ENCODE measurements around the gene TRIM24. TPM values are rescaled to one million over a fixed set of nuclear protein-coding genes. Genes with fewer than 3 reads are reported as not detected.
A peak's percentile ranks its signal among the peaks of the same experiment; 100 is the strongest.
"Not testable (repeated sequence)": the region's sequence is repeated elsewhere in the genome, so short reads cannot be mapped to it uniquely, and the experiment has no call there.

The TRIM24 gene
- total and polyA plus RNA-seq, 10 of the 15 experiments (the other 5 are each of a cell fraction or from before 2014, with no cell fraction given), result 4.6 to 23.5 (median 13.6) TPM

GRCh38 chr7:138460176-138460648, at the start of gene TRIM24 (continued):
- TF ChIP-seq NKRF (conservative IDR thresholded peaks at IDR 0.05), result peak; percentile 86

GRCh38 chr7:138412077-138412476, 48.0 kb upstream of the TRIM24 start:
- CTCF ChIA-PET; H3K27ac ChIP-seq (ENCODE audit: control insufficient read depth, insufficient read depth); H3K9me3 ChIP-seq (replicated peaks; ENCODE audit: control insufficient read depth, insufficient read depth, low read length); H4K20me1 ChIP-seq (ENCODE audit: control insufficient read depth, insufficient read depth); BruUV-seq (replicated peaks); H3K4me1 ChIP-seq (ENCODE audit: control insufficient read depth, insufficient read depth, low read length); DNase-seq (ENCODE audit: low read depth, low spot score); H3K4me2 ChIP-seq (ENCODE audit: control insufficient read depth, insufficient read depth); H3K4me3 ChIP-seq; H2AFZ ChIP-seq (ENCODE audit: control insufficient read depth, low read depth, low read length); in situ Hi-C loops (cut with MboI); RAD21 ChIA-PET (ENCODE audit: unreplicated experiment); FAIRE-seq; H3K36me3 ChIP-seq (ENCODE audit: control insufficient read depth in 2 of 2, insufficient read depth in 2 of 2, low read length in 1 of 2); H3K79me2 ChIP-seq (ENCODE audit: control insufficient read depth, insufficient read depth, low read length); H3K9ac ChIP-seq (ENCODE audit: control insufficient read depth, insufficient read depth, low read length); ATAC-seq; intact Hi-C loops (cut with micrococcal nuclease; ENCODE audit: unreplicated experiment); H3K27me3 ChIP-seq (replicated peaks in 1 of 2; ENCODE audit: control insufficient read depth in 2 of 2, insufficient read depth in 2 of 2, low read length in 1 of 2); POLR2A ChIA-PET: not testable (repeated sequence)
- WGBS (ENCODE audit: insufficient coverage, insufficient replicate concordance, low lambda C conversion rate, missing lambda C conversion rate), result 6% methylated on average over 3 of the region's 3 CpGs
- SMC1A ChIA-PET (ENCODE audit: uncharacterized antibody, unreplicated experiment), result interaction anchor here (1.4 kb wide), 1 partner anchor 14 kb away, joined by 3 read pairs; no protein-coding TSS in a partner anchor

- CTCF ChIA-PET; H3K9ac ChIP-seq (ENCODE audit: control insufficient read depth, insufficient read depth, low read length); POLR2A ChIA-PET; H3K4me1 ChIP-seq (ENCODE audit: control insufficient read depth, insufficient read depth, low read length); in situ Hi-C loops (cut with MboI); H4K20me1 ChIP-seq (ENCODE audit: control insufficient read depth, insufficient read depth); H3K27ac ChIP-seq (ENCODE audit: control insufficient read depth, insufficient read depth); H3K27me3 ChIP-seq (replicated peaks in 1 of 2; ENCODE audit: control insufficient read depth in 2 of 2, insufficient read depth in 2 of 2, low read length in 1 of 2); BruUV-seq (replicated peaks); H2AFZ ChIP-seq (ENCODE audit: control insufficient read depth, low read depth, low read length); H3K4me2 ChIP-seq (ENCODE audit: control insufficient read depth, insufficient read depth); H3K9me3 ChIP-seq (replicated peaks; ENCODE audit: control insufficient read depth, insufficient read depth, low read length); H3K4me3 ChIP-seq; DNase-seq (ENCODE audit: low read depth, low spot score); FAIRE-seq; H3K79me2 ChIP-seq (ENCODE audit: control insufficient read depth, insufficient read depth, low read length); H3K36me3 ChIP-seq (ENCODE audit: control insufficient read depth in 2 of 2, insufficient read depth in 2 of 2, low read length in 1 of 2); ATAC-seq; intact Hi-C loops (cut with micrococcal nuclease; ENCODE audit: unreplicated experiment): not testable (repeated sequence)
- WGBS (ENCODE audit: insufficient coverage, insufficient replicate concordance, low lambda C conversion rate, missing lambda C conversion rate), result 87% methylated on average over 6 of the region's 6 CpGs
- RAD21 ChIA-PET (ENCODE audit: unreplicated experiment), result interaction anchor here (0.6 kb wide), 2 partner anchors 434 to 949 kb away, joined by 3 to 4 read pairs; no protein-coding TSS in a partner anchor
- SMC1A ChIA-PET (ENCODE audit: uncharacterized antibody, unreplicated experiment), result interaction anchor here (1.4 kb wide), 1 partner anchor 15 kb away, joined by 3 read pairs; no protein-coding TSS in a partner anchor
These were observed 47.1 kb upstream of the TRIM24 start for GRCh38 chr7:138412921-138413320.

Measured in GM12878 (cell line).